Panc1 (cell line): ENCODE results near the gene CCL28. TPM values are rescaled to one million over a fixed set of nuclear protein-coding genes. Genes with fewer than 3 reads are reported as not detected.

Experiments used
- ATAC-seq: fragments of 200-7000 bp; cut with Tn5 transposase; 2 replicates; pipeline ENCODE4 v1.9.1; 2020; ENCODE audit warnings: mild to moderate bottlenecking, moderate library complexity
- BruUV-seq: library from RNA; stranded (reverse); fragments of 400-500 nt; replicated peaks from 2 replicates; lab custom pipeline; 2021; lab: Mats Ljungman, UMichigan
- CTCF ChIA-PET: fragments of 300-600 bp; sonication (Branson Sonifier 250); formaldehyde crosslinking; loops from one replicate; lab custom pipeline; 2022; ENCODE audit warnings: antibody characterized with exemption; lab: Charles Lee
- POLR2A ChIA-PET: fragments of 300-600 bp; sonication (Branson Sonifier 250); formaldehyde crosslinking; loops from one replicate; lab custom pipeline; 2022; ENCODE audit warnings: antibody characterized with exemption; lab: Charles Lee
- DNase-seq: peaks from one replicate; pipeline ENCODE4 v3.0.0-alpha.2; 2010; ENCODE audit warnings: low read depth, low spot score
- H3K27ac ChIP-seq: 2 replicates; pipeline ENCODE4 v1.5.1; 2011; ENCODE audit warnings: mild to moderate bottlenecking, low read length, inconsistent platforms
- H3K27me3 ChIP-seq: fragments of 200-500 bp; sonication (Bioruptor generic); 2 replicates; pipeline ENCODE4 v1.6.0; 2014; ENCODE audit warnings: low read length, inconsistent platforms; ENCODE audit not compliant: control insufficient read depth, insufficient read depth
- H3K36me3 ChIP-seq: fragments of 200-500 bp; sonication (Bioruptor generic); 2 replicates; pipeline ENCODE4 v1.5.1; 2014; ENCODE audit warnings: inconsistent platforms, mild to moderate bottlenecking, low read length, moderate library complexity; ENCODE audit not compliant: control insufficient read depth, insufficient read depth
- H3K4me1 ChIP-seq: 2 replicates; pipeline ENCODE4 v1.5.1; 2011; ENCODE audit warnings: inconsistent platforms, mild to moderate bottlenecking, low read length, moderate library complexity; ENCODE audit not compliant: control insufficient read depth, insufficient read depth
- H3K4me3 ChIP-seq, 2 experiments: 2 replicates each; pipeline ENCODE4 v1.5.1; 2011 to 2012; ENCODE audit warnings: low read depth in 2 of 2, low read length in 2 of 2, mild to moderate bottlenecking in 2 of 2, inconsistent platforms in 1 of 2, moderate library complexity in 1 of 2
- H3K9me3 ChIP-seq: fragments of 200-500 bp; sonication (Bioruptor generic); 2 replicates; pipeline ENCODE4 v1.5.1; 2014; ENCODE audit warnings: low read depth, mild to moderate bottlenecking, inconsistent platforms, low read length, moderate library complexity; ENCODE audit not compliant: control insufficient read depth, insufficient read depth
- POLR2AphosphoS5 ChIP-seq: IDR thresholded peaks from 2 replicates; pipeline ENCODE4 v1.6.1; 2012; ENCODE audit warnings: mild to moderate bottlenecking, low read depth, low read length, moderate library complexity
- SIN3A ChIP-seq: IDR thresholded peaks from 2 replicates; pipeline ENCODE4 v1.6.1; 2012; ENCODE audit warnings: low read depth, mild to moderate bottlenecking, low read length, moderate library complexity, borderline replicate concordance; ENCODE audit not compliant: insufficient read depth
- TCF7L2 ChIP-seq: IDR thresholded peaks from 2 replicates; pipeline ENCODE4 v1.6.1; 2011; ENCODE audit warnings: mild to moderate bottlenecking, low read depth, low read length, inconsistent platforms
- in situ Hi-C: cut with HindIII; loops from 2 replicates; pipeline ENCODE4 v1.10.0; 2016; ENCODE audit warnings: low sequenced_read_pairs, low pct_unique_long_range_greater_than_20kb
- intact Hi-C: fragments of 100-400 bp; cut with micrococcal nuclease; formaldehyde crosslinking; loops from one replicate; pipeline ENCODE4 v1.10.0; 2022; ENCODE audit not compliant: unreplicated experiment
- total RNA-seq: library from RNA; stranded (reverse); gene quantifications from one replicate; pipeline ENCODE4 v1.2.1, GENCODE V29; 2021; ENCODE audit not compliant: unreplicated experiment
- TF ChIP-seq, protein P1 (sequence below), 2 experiments: IDR thresholded peaks; 2 replicates each; pipeline ENCODE4 v1.6.1; 2011 to 2012; ENCODE audit warnings: low read depth in 2 of 2, control low read depth in 1 of 2, low read length in 1 of 2, mild to moderate bottlenecking in 1 of 2, moderate library complexity in 1 of 2; ENCODE audit not compliant: insufficient read depth in 1 of 2
- TF ChIP-seq, protein P2 (sequence below): fragments of 450-650 bp; IDR thresholded peaks from 2 replicates; pipeline ENCODE4 v1.5.1; 2017; ENCODE audit warnings: mild to moderate bottlenecking

The CCL28 gene
- total RNA-seq, 1 experiment from 2014 or later: 5.8 TPM

DNA sequence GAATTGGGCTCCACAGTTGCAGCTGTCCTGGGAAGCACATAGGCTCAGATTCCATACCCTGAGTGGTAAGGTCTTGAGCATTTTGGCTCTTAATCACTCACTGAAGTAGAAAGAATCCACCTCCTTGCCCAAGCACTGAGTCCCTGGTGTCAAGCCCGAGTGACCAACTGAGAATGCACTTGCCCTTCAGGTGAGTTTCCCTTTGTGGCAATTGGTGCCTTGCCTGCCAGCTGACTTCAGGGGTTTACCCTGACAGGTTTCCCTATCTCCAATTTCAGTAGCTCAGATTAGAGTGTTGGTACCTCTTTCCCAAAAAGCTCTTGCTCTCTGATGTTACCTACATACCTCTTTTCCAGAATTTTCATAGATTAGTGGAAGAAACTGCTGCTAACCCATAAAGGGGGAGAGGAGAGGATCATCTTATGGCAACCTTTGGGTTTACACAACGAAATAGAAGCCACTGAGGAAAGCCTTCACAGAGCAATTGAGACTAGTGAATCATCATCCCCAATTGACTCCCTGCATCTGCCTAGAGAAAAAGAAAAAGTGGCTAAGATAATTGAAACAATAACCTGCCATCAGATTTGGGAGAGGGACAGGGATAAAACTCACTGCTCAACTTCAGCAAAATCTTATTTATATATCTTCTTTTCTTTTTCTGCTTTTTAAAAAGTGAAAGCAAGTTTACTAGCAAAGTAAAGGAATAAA, 48.6 kb downstream of the CCL28 start:
- Histone ChIP-seq H3K4me1 (no peaks in the 10 kb centered on the region), H3K27me3 (peaks cover 8% of the 10 kb centered on the region; the same call in 1 of the 2 replicates), H3K4me3 (no peak overlapping the region), H3K27ac (no peak overlapping the region), H3K9me3 (no peaks in the 10 kb centered on the region), H3K36me3 (no peaks in the 10 kb centered on the region)
- POLR2A ChIA-PET: no interaction called here
- TF ChIP-seq, protein P1, sequence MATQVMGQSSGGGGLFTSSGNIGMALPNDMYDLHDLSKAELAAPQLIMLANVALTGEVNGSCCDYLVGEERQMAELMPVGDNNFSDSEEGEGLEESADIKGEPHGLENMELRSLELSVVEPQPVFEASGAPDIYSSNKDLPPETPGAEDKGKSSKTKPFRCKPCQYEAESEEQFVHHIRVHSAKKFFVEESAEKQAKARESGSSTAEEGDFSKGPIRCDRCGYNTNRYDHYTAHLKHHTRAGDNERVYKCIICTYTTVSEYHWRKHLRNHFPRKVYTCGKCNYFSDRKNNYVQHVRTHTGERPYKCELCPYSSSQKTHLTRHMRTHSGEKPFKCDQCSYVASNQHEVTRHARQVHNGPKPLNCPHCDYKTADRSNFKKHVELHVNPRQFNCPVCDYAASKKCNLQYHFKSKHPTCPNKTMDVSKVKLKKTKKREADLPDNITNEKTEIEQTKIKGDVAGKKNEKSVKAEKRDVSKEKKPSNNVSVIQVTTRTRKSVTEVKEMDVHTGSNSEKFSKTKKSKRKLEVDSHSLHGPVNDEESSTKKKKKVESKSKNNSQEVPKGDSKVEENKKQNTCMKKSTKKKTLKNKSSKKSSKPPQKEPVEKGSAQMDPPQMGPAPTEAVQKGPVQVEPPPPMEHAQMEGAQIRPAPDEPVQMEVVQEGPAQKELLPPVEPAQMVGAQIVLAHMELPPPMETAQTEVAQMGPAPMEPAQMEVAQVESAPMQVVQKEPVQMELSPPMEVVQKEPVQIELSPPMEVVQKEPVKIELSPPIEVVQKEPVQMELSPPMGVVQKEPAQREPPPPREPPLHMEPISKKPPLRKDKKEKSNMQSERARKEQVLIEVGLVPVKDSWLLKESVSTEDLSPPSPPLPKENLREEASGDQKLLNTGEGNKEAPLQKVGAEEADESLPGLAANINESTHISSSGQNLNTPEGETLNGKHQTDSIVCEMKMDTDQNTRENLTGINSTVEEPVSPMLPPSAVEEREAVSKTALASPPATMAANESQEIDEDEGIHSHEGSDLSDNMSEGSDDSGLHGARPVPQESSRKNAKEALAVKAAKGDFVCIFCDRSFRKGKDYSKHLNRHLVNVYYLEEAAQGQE (IDR thresholded peaks at IDR 0.05; ENCODE audit: insufficient read depth in 1 of 2, low read depth in 2 of 2, low read length in 1 of 2): no peak
- TF ChIP-seq TCF7L2: no peak
- TF ChIP-seq SIN3A: no peak
- TF ChIP-seq, protein P2, sequence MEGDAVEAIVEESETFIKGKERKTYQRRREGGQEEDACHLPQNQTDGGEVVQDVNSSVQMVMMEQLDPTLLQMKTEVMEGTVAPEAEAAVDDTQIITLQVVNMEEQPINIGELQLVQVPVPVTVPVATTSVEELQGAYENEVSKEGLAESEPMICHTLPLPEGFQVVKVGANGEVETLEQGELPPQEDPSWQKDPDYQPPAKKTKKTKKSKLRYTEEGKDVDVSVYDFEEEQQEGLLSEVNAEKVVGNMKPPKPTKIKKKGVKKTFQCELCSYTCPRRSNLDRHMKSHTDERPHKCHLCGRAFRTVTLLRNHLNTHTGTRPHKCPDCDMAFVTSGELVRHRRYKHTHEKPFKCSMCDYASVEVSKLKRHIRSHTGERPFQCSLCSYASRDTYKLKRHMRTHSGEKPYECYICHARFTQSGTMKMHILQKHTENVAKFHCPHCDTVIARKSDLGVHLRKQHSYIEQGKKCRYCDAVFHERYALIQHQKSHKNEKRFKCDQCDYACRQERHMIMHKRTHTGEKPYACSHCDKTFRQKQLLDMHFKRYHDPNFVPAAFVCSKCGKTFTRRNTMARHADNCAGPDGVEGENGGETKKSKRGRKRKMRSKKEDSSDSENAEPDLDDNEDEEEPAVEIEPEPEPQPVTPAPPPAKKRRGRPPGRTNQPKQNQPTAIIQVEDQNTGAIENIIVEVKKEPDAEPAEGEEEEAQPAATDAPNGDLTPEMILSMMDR: no peak
- TF ChIP-seq POLR2AphosphoS5: no peak
- CTCF ChIA-PET: no interaction called here
- ATAC-seq (no peak), DNase-seq (no peak)
- intact Hi-C loops: no loop called here
- no TSS peak for BruUV-seq
- in situ Hi-C loops: no loop called here

DNA sequence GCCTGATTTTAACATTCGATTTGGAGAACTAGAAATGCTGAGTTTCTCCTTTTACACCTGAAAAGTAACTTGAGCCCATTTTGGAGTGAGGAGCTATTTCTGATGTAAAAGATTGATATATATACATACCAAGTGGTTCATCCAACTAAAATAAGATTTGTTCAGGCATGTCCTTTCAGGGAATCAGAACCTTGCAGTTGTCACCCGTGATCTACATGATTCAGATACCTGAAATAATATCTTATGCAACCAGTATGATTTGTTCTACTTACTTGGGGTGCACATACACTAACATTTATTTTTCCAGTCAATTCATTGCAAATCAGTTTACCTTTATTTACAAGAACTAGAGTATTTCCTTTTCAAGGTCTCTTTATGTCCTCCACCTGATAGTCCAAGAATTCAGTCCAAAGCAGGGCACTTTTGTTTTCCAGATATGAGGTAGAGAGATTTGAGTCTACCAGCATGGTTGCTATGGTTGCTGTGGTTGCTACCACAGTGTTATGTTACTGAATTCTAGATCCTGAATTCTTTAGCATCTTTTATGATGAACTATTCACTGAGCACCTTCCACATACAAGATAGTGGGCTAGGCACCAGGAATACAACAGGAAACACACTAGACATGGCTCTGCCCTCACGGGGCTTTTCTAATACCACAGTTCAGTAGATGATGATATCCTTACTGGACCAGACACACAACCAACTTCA, 49.3 kb downstream of the CCL28 start:
- H3K9me3 ChIP-seq: no peaks in the 10 kb centered on the region
- in situ Hi-C loops: no loop called here
- H3K27ac ChIP-seq: no peak overlapping the region
- DNase-seq: no peak
- no peak for ATAC-seq
- H3K4me3 ChIP-seq: no peak overlapping the region
- intact Hi-C loops: no loop called here
- H3K4me1 ChIP-seq: no peaks in the 10 kb centered on the region
- ChIA-PET CTCF (no interaction called here), POLR2A (no interaction called here)
- BruUV-seq: no TSS peak
- H3K36me3 ChIP-seq: no peaks in the 10 kb centered on the region
- TF ChIP-seq, protein P1 (IDR thresholded peaks at IDR 0.05; ENCODE audit: insufficient read depth in 1 of 2, low read depth in 2 of 2, low read length in 1 of 2): no peak
- TF ChIP-seq, protein P2: no peak
- TF ChIP-seq TCF7L2 (no peak), POLR2AphosphoS5 (no peak), SIN3A (no peak)
- peaks cover 8% of the 10 kb centered on the region; the same call in 1 of the 2 replicates for H3K27me3 ChIP-seq
